ENCODE results near the gene PHKA2.

Gene PHKA2

GRCh38 chrX:18873189-18873791 is 110.6 kb downstream of the PHKA2 start:
- Histone ChIP-seq H3K36me3 (no peaks in the 10 kb centered on the region), H3K4me3 (ENCODE audit: low read depth, low read length) (no peak overlapping the region), H3K27me3 (ENCODE audit: insufficient read depth, low read depth, severe bottlenecking) (no peaks in the 10 kb centered on the region), H3K27ac (no peak overlapping the region), H3K9me3 (ENCODE audit: severe bottlenecking) (no peaks in the 10 kb centered on the region)
- TF ChIP-seq CTCF (IDR thresholded peaks at IDR 0.05; ENCODE audit: low read depth, low read length): no peak
- no peak for DNase-seq

GRCh38 chrX:18872621-18873020 is 111.3 kb downstream of the PHKA2 start:
- H3K27ac ChIP-seq: no peak overlapping the region
- no peaks in the 10 kb centered on the region for H3K27me3 ChIP-seq (ENCODE audit: insufficient read depth, low read depth, severe bottlenecking)
- no peak for TF ChIP-seq CTCF (IDR thresholded peaks at IDR 0.05; ENCODE audit: low read depth, low read length)
- H3K9me3 ChIP-seq (ENCODE audit: severe bottlenecking): no peaks in the 10 kb centered on the region
- H3K4me3 ChIP-seq (ENCODE audit: low read depth, low read length): no peak overlapping the region
- DNase-seq: no peak
- H3K36me3 ChIP-seq: no peaks in the 10 kb centered on the region

GRCh38 chrX:18871970-18872369 is 111.9 kb downstream of the PHKA2 start:
- no peak for DNase-seq
- no peaks in the 10 kb centered on the region for H3K27me3 ChIP-seq (ENCODE audit: insufficient read depth, low read depth, severe bottlenecking)
- H3K27ac ChIP-seq: no peak overlapping the region
- no peak for TF ChIP-seq CTCF (IDR thresholded peaks at IDR 0.05; ENCODE audit: low read depth, low read length)
- H3K36me3 ChIP-seq: no peaks in the 10 kb centered on the region
- H3K9me3 ChIP-seq (ENCODE audit: severe bottlenecking): no peaks in the 10 kb centered on the region
- no peak overlapping the region for H3K4me3 ChIP-seq (ENCODE audit: low read depth, low read length)

- no peak for TF ChIP-seq CTCF (IDR thresholded peaks at IDR 0.05; ENCODE audit: low read depth, low read length)
- Histone ChIP-seq H3K4me3 (ENCODE audit: low read depth, low read length) (no peak overlapping the region), H3K9me3 (ENCODE audit: severe bottlenecking) (no peaks in the 10 kb centered on the region), H3K27me3 (ENCODE audit: insufficient read depth, low read depth, severe bottlenecking) (no peaks in the 10 kb centered on the region), H3K27ac (no peak overlapping the region), H3K36me3 (no peaks in the 10 kb centered on the region)
- DNase-seq: no peak
These were observed 112.6 kb downstream of the PHKA2 start for GRCh38 chrX:18871161-18871890.

- no peaks in the 10 kb centered on the region for H3K27me3 ChIP-seq (ENCODE audit: insufficient read depth, low read depth, severe bottlenecking)
These were observed 119.5 kb downstream of the PHKA2 start for GRCh38 chrX:18864390-18864920.

More at GRCh38 chrX:18864390-18864920, 119.5 kb downstream of the PHKA2 start:
- no peak for DNase-seq
- Histone ChIP-seq H3K9me3 (ENCODE audit: severe bottlenecking) (no peaks in the 10 kb centered on the region), H3K4me3 (ENCODE audit: low read depth, low read length) (no peak overlapping the region), H3K36me3 (no peaks in the 10 kb centered on the region), H3K27ac (no peak overlapping the region)
- TF ChIP-seq CTCF (IDR thresholded peaks at IDR 0.05; ENCODE audit: low read depth, low read length): no peak

Measured in WERI-Rb-1 (cell line).